NCI-H2196 treated with DMSO at 0.1 percent for 48 hours (cell line): ENCODE results near the gene NPEPPS.
A peak's percentile ranks its signal among the peaks of the same experiment; 100 is the strongest.
"Not testable (repeated sequence)": the region's sequence is repeated elsewhere in the genome, so short reads cannot be mapped to it uniquely, and the experiment has no call there.

Experiments used
- DNase-seq: peaks from one replicate; lab custom pipeline; 2025; ENCODE audit not compliant: unreplicated experiment; lab: John Stamatoyannopoulos, UW

The NPEPPS gene, protein sequence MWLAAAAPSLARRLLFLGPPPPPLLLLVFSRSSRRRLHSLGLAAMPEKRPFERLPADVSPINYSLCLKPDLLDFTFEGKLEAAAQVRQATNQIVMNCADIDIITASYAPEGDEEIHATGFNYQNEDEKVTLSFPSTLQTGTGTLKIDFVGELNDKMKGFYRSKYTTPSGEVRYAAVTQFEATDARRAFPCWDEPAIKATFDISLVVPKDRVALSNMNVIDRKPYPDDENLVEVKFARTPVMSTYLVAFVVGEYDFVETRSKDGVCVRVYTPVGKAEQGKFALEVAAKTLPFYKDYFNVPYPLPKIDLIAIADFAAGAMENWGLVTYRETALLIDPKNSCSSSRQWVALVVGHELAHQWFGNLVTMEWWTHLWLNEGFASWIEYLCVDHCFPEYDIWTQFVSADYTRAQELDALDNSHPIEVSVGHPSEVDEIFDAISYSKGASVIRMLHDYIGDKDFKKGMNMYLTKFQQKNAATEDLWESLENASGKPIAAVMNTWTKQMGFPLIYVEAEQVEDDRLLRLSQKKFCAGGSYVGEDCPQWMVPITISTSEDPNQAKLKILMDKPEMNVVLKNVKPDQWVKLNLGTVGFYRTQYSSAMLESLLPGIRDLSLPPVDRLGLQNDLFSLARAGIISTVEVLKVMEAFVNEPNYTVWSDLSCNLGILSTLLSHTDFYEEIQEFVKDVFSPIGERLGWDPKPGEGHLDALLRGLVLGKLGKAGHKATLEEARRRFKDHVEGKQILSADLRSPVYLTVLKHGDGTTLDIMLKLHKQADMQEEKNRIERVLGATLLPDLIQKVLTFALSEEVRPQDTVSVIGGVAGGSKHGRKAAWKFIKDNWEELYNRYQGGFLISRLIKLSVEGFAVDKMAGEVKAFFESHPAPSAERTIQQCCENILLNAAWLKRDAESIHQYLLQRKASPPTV

DNA sequence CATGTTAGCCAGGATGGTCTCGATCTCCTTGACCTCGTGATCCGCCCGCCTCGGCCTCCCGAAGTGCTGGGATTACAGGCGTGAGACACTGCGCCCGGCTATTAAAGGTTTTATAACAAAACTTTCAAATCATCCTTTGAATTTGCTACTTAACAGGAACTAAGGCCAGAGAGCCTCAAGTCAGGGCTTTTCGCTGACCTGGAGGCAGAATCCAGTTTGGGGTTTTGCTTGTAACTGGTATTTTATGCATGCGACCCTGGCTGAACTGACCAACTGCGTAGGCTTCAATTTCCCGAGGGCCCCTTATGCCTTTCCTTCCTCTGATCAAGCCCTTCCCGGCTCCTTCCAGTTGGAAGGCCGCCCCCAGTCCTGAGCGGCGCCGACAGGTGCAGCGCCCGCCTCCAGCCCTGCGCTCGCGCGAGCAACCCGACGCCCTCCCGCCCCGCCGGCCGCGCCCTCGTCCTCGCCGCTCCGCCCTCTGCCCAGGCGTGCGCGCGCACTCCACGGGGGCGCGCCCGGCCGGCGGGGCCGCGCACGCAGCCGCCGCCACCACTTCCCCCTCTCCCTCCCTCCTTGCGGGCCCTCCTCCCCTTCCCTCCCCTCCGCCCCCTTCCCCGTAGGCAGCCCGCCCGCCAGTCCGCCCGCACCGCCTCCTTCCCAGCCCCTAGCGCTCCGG, at the start of gene NPEPPS:
Gene NPEPPS, plus strand, starts transcription at position 552 of the 676 bp plus-strand sequence. CDS start 193 bp downstream, outside the sequence.
- DNase-seq, result peak; percentile 60

DNA sequence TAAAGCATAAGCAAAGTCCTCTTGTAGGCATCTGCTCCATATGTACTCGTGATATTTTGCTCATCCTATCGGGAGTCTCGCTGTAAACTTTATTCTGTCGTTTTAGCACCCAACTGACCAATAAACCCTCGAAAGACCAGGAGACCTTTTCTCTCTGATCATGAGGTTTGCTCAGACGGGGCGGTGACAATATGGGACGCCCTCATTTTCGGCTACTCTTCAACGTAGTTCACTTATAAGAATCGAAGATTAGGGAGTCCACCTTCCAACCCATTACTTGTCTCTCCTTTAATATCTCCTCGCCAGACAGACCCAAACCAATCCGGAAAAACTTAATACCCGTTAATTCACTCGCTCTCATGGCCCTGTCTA, 39.1 kb upstream of the NPEPPS start:
- DNase-seq, result not testable (repeated sequence)

DNA sequence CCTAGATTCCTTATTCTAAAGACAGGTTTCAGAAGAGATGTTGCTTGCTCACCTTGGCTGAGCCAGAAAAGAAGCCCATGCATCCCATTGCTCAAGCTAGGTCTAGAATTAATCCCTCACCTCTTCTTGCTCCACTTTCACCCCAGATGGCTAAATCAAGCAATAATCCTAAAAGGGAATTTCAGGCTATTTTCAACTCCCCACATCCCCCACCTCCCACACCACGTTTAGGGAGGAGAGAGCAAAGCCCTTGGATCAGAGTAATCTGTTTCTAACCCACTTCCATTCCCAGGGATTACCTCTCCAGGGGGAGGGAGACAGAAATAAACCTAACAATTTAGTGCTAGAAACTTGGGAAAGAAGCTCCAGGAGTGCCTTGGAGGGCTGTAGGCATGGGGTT, 31.8 kb upstream of the NPEPPS start:
- not testable (repeated sequence) for DNase-seq

DNA sequence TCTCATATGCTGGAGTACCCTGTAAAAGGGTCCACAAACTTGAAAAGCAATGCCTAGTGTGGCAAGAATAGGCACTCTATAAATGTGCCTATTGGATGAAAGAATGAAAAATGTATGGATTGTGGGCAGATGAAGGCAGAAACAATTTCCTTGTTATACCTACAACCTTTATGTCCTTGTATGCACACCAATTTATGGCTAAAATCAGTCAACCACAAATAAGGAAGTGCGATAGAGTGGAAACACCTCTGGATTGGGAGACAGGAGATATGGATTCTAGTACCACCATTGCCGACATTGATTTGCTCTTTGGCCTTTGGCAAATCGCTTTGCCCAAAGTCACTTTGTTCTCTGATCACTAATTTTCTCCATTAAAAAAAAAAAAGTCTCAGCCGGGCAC, 31.4 kb upstream of the NPEPPS start:
- DNase-seq, result not testable (repeated sequence)

DNA sequence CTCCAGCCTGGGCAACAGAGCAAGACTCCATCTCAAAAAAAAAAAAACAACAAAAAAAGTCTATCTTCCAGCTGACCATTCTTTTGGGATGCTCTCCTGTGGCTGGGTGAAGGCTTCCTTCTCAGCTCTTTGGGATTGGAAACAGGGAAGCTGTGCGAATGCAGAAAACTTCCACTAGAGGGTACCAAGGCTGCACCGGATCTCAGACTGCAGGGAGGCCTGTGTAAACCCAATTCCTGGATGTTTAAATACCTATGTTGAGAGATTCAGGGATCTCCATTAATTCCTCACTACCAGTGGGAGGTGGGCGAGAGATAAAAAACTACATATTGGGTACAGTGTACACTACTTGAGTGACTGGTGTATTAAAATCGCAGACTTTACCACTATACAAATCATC, 30.3 kb upstream of the NPEPPS start:
- DNase-seq, result not testable (repeated sequence)

DNA sequence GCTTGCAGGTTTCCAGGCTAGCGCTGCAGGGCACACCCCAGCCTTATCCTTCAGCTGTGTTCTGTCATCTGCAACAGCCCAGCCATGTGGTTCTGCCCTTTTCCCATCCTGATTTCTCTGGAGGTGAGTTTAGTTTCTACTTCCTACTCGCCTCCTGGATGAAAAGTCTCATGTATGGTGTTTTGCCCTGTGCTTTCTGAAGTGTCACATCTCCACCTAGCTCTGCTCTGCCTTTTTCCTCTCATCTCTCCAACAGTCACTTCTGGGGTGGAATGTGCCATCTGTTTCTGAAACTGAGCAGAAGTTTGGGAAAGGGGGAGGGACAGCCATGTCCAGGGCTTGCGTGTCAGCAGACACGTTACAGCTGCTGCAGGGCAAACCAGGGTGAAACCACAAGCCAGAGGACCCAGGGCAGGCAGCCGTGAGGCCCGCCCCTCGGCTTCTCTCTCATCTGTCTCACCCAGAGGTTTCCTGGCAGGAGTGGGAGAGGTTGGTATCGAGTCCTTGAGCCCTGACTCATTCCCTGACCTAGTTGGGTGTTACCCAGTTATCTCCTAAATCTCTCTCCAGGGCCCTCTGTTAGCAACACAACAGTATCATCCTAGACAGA, 28.7 kb upstream of the NPEPPS start:
- DNase-seq, result not testable (repeated sequence)

DNA sequence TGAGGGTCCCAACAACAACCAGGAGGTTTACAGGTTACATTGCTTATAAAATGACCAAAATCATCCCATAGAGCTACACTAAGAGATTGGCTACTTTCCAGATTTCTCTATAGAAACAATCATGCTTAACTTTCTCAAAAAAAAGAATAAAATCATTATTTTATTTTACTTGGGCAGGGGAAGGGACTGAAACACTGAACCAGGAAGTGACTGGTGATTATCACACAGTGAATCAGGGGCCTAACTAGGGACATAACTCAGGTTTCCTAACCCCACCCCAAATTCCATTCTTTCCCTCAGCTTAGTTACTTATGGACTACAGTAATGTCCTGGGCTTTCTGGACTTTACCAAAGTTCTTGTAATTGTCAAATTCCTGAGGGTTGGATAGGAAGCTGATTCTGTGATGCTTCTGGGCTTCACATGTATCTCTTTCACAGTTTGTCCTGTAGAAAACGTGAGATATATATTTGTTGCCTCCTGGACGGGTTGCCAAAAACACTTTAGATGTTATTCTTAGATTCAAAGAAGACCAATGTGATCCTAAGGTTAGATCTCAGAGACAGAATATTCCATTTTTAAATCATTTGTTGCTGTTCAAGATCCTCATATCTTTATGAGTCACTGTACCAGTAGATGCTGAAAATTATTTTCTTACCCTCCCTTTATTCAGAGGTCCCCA, 28.0 kb upstream of the NPEPPS start:
- not testable (repeated sequence) for DNase-seq

DNA sequence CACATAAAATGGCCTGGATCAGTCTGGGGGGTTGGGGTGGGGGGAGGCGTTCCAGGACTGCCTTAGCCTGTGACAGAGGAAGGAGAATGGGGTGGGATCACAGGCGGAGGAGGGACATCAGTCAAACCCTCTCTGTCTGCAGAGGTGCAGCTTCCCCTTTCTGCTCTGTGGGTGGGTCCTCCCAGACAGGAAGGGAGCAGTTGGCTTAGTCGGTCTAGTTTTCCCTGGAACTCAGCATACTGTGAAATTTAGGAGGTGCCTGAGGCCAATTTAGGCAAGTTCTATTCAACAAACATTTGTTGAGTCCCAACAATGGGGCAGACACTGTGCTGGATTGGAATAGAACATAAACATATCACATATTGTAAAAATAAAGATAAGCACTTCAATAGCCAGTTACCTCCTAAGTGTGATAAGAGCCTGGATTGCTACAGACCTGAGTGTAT, 19.2 kb upstream of the NPEPPS start:
- DNase-seq, result not testable (repeated sequence)

DNA sequence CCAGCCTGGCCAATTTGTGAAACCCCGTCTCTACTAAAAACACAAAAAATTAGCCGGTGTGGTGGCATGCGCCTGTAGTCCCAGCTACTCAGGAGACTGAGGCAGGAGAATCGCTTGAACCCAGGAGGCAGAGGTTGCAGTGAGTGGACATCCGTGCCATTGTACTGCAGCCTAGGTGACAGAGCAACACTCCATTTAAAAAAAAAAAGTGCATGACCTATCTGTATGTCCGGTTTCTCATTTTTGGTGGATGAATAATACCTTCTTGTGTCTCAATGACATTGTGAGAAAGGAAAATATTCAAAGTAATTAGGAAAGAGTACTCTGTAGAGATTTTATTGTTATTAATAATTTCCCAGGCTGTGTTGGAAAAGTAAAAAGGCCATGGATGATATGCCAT, 17.6 kb upstream of the NPEPPS start:
- not testable (repeated sequence) for DNase-seq

DNA sequence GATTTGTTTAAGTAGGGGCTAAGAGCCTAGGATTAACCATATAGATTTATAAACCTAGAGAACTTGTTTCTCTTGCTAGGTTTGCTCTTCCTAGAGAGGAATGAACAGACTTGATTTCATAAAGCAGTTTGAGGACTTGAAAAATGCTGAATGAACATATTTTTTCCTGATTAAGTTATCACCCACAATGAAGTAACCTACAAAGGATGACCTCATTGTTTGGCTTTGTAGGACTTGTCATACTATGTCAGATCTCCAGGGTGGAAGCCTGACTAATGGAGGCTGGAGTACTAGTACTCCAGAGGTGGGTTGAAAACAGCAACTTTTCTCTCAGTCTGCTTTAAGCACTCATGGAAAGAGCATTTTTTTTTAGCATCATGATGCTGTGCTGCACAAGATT, 12.0 kb upstream of the NPEPPS start:
- DNase-seq, result not testable (repeated sequence)

DNA sequence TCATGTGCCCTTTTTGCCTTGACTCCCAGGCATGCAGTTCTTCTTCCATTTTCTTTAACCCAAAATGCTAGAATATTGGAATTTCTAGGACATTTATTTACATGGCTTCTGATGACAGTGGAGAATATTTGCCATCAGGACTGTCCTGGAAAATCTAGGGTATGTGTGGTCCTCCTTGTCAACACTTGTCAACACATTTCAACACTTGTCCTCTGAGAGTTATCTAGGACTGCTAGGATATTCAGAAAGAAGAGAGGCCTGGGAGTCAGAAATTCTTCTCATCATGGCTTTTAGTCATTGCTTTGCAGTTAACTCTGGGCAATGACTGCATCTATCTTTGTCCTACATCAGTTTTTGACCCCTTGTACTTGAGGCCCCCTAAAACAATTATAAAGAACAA, 11.5 kb upstream of the NPEPPS start:
- DNase-seq, result not testable (repeated sequence)

DNA sequence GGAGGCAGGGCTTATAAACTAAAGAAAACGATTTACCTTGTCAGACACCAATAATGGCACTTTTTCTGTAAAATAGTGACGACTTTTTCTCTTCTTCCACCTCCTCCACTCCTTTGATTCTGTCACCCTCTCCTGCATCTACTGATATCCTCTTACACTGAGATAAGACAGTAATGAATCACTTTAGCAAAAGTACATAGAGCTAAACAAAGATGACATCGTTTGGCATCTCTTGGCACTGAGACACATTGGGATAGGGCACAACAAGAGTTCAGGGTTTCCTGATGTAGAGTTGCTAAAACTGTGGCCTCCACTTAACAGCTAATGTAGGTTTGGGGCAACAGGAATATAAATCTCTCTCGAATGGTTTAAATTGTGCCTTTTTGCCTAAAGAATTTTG, 10.6 kb upstream of the NPEPPS start:
- not testable (repeated sequence) for DNase-seq

DNA sequence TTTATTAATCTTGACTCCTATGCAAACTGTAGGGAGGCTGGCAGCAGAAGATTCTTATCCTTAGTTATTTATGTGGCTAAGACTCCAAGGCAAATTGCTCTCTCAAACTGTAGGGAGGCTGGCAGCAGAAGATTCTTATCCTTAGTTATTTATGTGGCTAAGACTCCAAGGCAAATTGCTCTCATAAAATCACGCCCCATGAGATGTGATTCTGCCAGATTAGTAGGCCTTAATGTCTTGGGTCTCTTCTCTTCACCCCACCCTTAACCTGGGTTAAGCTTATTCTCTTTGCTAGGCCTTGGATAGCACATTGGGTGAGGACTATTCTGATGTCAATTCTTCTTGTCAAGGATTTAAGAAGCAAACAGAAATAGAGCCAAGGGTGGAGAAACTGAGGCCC, 9.5 kb upstream of the NPEPPS start:
- not testable (repeated sequence) for DNase-seq

DNA sequence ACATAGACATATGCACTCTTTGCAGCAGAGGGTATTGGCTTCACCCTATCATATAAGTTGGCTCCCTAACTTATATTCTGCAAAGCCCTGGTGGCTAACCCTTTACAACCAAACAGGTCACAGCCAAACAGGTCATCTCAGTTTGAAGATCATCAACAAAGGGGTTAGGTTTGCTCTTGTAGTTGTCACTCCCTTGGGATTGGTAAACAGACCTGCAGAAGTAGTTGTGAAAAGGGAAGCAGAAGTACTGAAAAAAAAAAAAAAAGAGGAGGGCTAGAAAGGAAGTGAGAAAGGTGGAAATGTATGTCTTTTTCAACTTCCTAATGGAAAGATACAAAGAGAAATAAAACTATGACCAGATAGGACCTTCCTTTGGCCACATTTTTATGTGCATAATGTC, 8.6 kb upstream of the NPEPPS start:
- not testable (repeated sequence) for DNase-seq

DNA sequence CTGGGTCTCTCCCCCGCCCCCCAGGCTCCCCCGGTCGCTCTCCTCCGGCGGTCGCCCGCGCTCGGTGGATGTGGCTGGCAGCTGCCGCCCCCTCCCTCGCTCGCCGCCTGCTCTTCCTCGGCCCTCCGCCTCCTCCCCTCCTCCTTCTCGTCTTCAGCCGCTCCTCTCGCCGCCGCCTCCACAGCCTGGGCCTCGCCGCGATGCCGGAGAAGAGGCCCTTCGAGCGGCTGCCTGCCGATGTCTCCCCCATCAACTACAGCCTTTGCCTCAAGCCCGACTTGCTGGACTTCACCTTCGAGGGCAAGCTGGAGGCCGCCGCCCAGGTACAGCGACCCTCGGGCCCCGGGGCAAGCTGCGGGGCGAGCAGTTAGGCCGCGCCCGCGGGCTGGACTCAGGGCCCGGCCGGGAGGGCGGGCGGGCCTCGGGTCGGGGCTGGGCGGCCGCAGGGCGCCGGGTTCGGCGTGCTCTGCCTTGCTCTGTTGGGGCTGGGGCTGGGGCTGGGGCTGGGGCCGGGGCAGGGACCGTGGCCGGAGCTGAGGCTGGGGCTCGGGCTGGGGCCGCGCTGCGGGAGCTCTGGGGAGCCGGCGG, 419 bp downstream of the NPEPPS start:
- DNase-seq, result not testable (repeated sequence)

DNA sequence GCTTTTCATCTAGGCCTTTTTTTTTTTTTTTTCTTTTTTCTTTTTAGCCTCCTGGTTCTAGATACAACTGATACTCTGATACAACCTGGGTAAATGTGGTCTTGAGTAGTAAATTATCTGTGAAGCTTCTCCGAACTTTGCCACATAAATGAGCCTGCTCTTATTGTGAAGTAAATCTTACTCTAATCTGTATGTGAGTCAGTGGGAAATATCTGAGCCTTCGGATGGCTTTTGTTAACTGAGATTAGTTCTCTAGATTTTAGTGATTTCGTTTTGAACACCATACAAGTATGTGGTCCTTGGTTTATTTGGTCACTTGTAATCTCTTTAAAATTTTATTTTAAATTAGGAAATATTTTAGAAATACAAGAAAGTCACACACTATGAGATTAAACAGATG, 8.2 kb downstream of the NPEPPS start:
- DNase-seq, result not testable (repeated sequence)

DNA sequence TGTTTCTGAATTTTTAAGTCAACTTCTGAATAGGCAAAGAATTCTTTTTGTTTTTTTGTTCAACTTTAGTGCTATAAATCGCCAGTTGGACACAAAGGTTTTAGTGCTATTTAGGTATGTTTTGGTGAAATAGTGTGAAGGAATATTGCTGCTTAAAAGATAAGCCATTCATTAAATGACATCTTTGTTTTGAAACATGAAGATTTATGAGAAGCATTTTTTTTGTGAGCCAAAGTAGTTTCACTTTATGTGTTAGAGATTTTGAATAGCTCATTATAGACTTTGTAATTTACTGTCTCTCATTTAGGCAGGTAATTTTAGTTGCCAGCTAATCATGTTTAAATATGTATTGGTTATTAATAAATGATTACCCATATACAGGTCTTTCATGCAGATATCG, 10.8 kb downstream of the NPEPPS start:
- not testable (repeated sequence) for DNase-seq

DNA sequence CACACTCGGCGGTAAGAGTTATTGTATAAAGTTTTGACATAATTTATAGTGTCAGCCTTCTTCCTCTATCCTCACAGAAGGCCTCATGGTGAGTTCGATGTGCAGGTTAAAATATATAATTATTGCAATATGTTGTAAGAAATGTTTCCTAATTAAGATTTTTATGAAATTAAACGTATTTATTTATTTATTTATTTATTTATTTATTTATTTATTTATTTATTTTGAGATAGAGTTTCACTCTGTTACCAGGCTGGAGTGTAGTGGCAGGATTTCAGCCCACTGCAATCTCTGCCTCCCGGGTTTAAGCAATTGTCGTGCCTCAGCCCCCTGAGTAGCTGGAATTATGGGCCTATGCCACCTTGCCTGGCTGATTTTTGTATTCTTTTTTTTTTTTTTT, 13.4 kb downstream of the NPEPPS start:
- DNase-seq, result not testable (repeated sequence)

DNA sequence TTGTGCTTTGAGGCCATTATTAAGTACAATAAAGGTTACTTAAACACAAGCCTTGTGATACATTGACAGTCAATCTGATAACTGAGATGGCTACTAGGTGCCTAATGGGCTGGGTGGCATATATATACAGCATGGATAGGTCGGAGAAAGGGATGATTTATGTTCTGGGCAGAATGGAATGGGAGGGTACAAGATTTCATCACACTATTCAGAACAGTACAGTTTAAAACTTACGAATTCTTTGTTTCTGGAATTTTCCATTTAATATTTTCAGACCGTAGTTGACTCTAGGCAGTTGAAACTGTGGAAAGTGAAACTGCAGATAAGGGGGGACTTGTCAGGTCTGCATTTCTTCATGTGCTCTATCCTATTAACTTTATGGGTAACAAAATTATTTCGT, 23.8 kb downstream of the NPEPPS start:
- DNase-seq, result not testable (repeated sequence)

DNA sequence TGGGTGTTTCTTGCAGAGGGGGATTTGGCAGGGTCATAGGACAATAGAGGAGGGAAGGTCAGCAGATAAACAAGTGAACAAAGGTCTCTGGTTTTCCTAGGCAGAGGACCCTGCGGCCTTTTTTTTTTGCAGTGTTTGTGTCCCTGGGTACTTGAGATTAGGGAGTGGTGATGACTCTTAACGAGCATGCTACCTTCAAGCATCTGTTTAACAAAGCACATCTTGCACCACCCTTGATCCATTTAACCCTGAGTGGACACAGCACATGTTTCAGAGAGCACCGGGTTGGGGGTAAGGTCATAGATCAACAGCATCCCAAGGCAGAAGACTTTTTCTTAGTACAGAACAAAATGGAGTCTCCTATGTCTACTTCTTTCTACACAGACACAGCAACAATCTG, 25.2 kb downstream of the NPEPPS start:
- DNase-seq, result not testable (repeated sequence)
